Right lobe of liver (tissue), 4 donors: ENCODE data around the gene COQ8B.

Experiments used
- POLR2A ChIP-seq: fragments of 450-650 bp; IDR thresholded peaks from one replicate; pipeline ENCODE4 v1.6.1; 2017; ENCODE audit warnings: antibody characterized with exemption, mild to moderate bottlenecking
- TF ChIP-seq, protein P1 (sequence below), 4 donors: fragments of 200-600 bp in 3 of 4; fragments of 450-650 bp in 1 of 4; IDR thresholded peaks; one replicate each; pipeline versions ENCODE4 v1.5.1 to v1.8.0; 2016 to 2022; ENCODE audit warnings: antibody characterized with exemption in 4 of 4, mild to moderate bottlenecking in 2 of 4
- donor health status: DM: no; HTN: no; CAD: no.
- donor health status: DM: no; HTN: no; CAD: no.
- donor health status: DM: no; HTN: yes; CAD: no.

DNA sequence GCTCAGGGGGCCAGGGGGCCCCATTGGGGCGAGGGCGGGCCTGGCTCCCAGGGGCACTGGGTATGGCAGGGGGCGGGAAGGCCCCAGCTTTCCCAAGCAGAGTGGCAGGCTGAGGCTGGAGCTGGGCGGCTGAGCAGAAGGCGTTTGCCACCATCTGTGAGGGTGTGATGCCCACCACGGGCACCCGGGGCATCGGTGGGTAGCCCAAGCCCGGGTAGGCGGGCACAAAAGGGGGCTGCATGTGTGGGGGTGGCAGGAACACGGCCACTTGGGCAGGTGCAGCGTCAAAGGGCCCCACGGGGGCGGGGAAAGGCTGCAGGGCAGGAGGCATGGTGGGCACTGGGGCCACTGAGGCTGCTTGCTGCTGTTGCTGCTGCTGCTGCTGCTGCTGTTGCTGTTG, 49.1 kb downstream of the COQ8B start:
- no peak for TF ChIP-seq POLR2A
- TF ChIP-seq, protein P1, sequence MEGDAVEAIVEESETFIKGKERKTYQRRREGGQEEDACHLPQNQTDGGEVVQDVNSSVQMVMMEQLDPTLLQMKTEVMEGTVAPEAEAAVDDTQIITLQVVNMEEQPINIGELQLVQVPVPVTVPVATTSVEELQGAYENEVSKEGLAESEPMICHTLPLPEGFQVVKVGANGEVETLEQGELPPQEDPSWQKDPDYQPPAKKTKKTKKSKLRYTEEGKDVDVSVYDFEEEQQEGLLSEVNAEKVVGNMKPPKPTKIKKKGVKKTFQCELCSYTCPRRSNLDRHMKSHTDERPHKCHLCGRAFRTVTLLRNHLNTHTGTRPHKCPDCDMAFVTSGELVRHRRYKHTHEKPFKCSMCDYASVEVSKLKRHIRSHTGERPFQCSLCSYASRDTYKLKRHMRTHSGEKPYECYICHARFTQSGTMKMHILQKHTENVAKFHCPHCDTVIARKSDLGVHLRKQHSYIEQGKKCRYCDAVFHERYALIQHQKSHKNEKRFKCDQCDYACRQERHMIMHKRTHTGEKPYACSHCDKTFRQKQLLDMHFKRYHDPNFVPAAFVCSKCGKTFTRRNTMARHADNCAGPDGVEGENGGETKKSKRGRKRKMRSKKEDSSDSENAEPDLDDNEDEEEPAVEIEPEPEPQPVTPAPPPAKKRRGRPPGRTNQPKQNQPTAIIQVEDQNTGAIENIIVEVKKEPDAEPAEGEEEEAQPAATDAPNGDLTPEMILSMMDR (IDR thresholded peaks at IDR 0.05): no peak
